Measurements from ENCODE around the gene GNA12.

Gene GNA12

GRCh38 chr7:2870471-2870931 lies 26.4 kb upstream of the GNA12 start:
- peak; percentile 85 for FAIRE-seq
- no peak for DNase-seq (ENCODE audit: insufficient read length, low spot score)
- TF ChIP-seq PAX5 (IDR thresholded peaks at IDR 0.05; ENCODE audit: insufficient read depth, low read length, severe bottlenecking) = no peak
- no peak for TF ChIP-seq SPI1 (IDR thresholded peaks at IDR 0.05; ENCODE audit: low read depth, low read length)
- TF ChIP-seq POLR2AphosphoS5 (IDR thresholded peaks at IDR 0.05; ENCODE audit: low read depth, low read length) = no peak
- TF ChIP-seq POU2F2 (IDR thresholded peaks at IDR 0.05; ENCODE audit: low read depth, low read length) = no peak
- no peak for TF ChIP-seq POLR2A (IDR thresholded peaks at IDR 0.05; ENCODE audit: low read depth, low read length)
- TF ChIP-seq TAF1 (IDR thresholded peaks at IDR 0.05; ENCODE audit: low read depth, low read length) = no peak

- FAIRE-seq = no peak
- TF ChIP-seq SPI1 (IDR thresholded peaks at IDR 0.05; ENCODE audit: low read depth, low read length) (no peak), POU2F2 (IDR thresholded peaks at IDR 0.05; ENCODE audit: low read depth, low read length) (no peak), POLR2AphosphoS5 (IDR thresholded peaks at IDR 0.05; ENCODE audit: low read depth, low read length) (no peak), POLR2A (IDR thresholded peaks at IDR 0.05; ENCODE audit: low read depth, low read length) (no peak), PAX5 (IDR thresholded peaks at IDR 0.05; ENCODE audit: insufficient read depth, low read length, severe bottlenecking) (no peak), TAF1 (IDR thresholded peaks at IDR 0.05; ENCODE audit: low read depth, low read length) (no peak)
- no peak for DNase-seq (ENCODE audit: insufficient read length, low spot score)
Measured at GRCh38 chr7:2869981-2870380, 25.9 kb upstream of the GNA12 start.

- no peak for DNase-seq (ENCODE audit: insufficient read length, low spot score)
- no peak for FAIRE-seq
- TF ChIP-seq PAX5 (IDR thresholded peaks at IDR 0.05; ENCODE audit: insufficient read depth, low read length, severe bottlenecking) = no peak
- no peak for TF ChIP-seq POU2F2 (IDR thresholded peaks at IDR 0.05; ENCODE audit: low read depth, low read length)
- TF ChIP-seq POLR2A (IDR thresholded peaks at IDR 0.05; ENCODE audit: low read depth, low read length) = no peak
- no peak for TF ChIP-seq POLR2AphosphoS5 (IDR thresholded peaks at IDR 0.05; ENCODE audit: low read depth, low read length)
- no peak for TF ChIP-seq SPI1 (IDR thresholded peaks at IDR 0.05; ENCODE audit: low read depth, low read length)
- TF ChIP-seq TAF1 (IDR thresholded peaks at IDR 0.05; ENCODE audit: low read depth, low read length) = no peak
Measured at GRCh38 chr7:2866601-2867000, 22.5 kb upstream of the GNA12 start.

- no peak for TF ChIP-seq POU2F2 (IDR thresholded peaks at IDR 0.05; ENCODE audit: low read depth, low read length)
- TF ChIP-seq TAF1 (IDR thresholded peaks at IDR 0.05; ENCODE audit: low read depth, low read length) = no peak
- no peak for TF ChIP-seq POLR2A (IDR thresholded peaks at IDR 0.05; ENCODE audit: low read depth, low read length)
- no peak for TF ChIP-seq PAX5 (IDR thresholded peaks at IDR 0.05; ENCODE audit: insufficient read depth, low read length, severe bottlenecking)
- TF ChIP-seq POLR2AphosphoS5 (IDR thresholded peaks at IDR 0.05; ENCODE audit: low read depth, low read length) = no peak
- TF ChIP-seq SPI1 (IDR thresholded peaks at IDR 0.05; ENCODE audit: low read depth, low read length) = no peak
- DNase-seq (ENCODE audit: insufficient read length, low spot score) (peak; percentile 63), FAIRE-seq (peak; percentile 94)
Measured at GRCh38 chr7:2864999-2865670, 21.0 kb upstream of the GNA12 start.

- FAIRE-seq (peak; percentile 26), DNase-seq (ENCODE audit: insufficient read length, low spot score) (no peak)
- TF ChIP-seq POU2F2 (IDR thresholded peaks at IDR 0.05; ENCODE audit: low read depth, low read length) (no peak), PAX5 (IDR thresholded peaks at IDR 0.05; ENCODE audit: insufficient read depth, low read length, severe bottlenecking) (no peak)
Measured at GRCh38 chr7:2864204-2864985, 20.3 kb upstream of the GNA12 start.

GRCh38 chr7:2863461-2864066 lies 19.5 kb upstream of the GNA12 start:
- DNase-seq (ENCODE audit: insufficient read length, low spot score) (peak; percentile 66), FAIRE-seq (peak; percentile 96)
- TF ChIP-seq SPI1 (IDR thresholded peaks at IDR 0.05; ENCODE audit: low read depth, low read length) (peak; percentile 67), POLR2A (IDR thresholded peaks at IDR 0.05; ENCODE audit: low read depth, low read length) (peak; percentile 95), POLR2AphosphoS5 (IDR thresholded peaks at IDR 0.05; ENCODE audit: low read depth, low read length) (peak; percentile 81; the same call in 1 of the 2 replicates), TAF1 (IDR thresholded peaks at IDR 0.05; ENCODE audit: low read depth, low read length) (peak; percentile 88), POU2F2 (IDR thresholded peaks at IDR 0.05; ENCODE audit: low read depth, low read length) (peak; percentile 84), PAX5 (IDR thresholded peaks at IDR 0.05; ENCODE audit: insufficient read depth, low read length, severe bottlenecking) (peak; percentile 34)

- DNase-seq (ENCODE audit: insufficient read length, low spot score) (no peak), FAIRE-seq (no peak)
- no peak for TF ChIP-seq TAF1 (IDR thresholded peaks at IDR 0.05; ENCODE audit: low read depth, low read length)
- TF ChIP-seq SPI1 (IDR thresholded peaks at IDR 0.05; ENCODE audit: low read depth, low read length) = no peak
- TF ChIP-seq POU2F2 (IDR thresholded peaks at IDR 0.05; ENCODE audit: low read depth, low read length) = no peak
- no peak for TF ChIP-seq POLR2A (IDR thresholded peaks at IDR 0.05; ENCODE audit: low read depth, low read length)
- TF ChIP-seq POLR2AphosphoS5 (IDR thresholded peaks at IDR 0.05; ENCODE audit: low read depth, low read length) = no peak
- TF ChIP-seq PAX5 (IDR thresholded peaks at IDR 0.05; ENCODE audit: insufficient read depth, low read length, severe bottlenecking) = no peak
Measured at GRCh38 chr7:2862831-2863361, 18.8 kb upstream of the GNA12 start.

GRCh38 chr7:2861509-2861908 lies 17.4 kb upstream of the GNA12 start:
- TF ChIP-seq TAF1 (IDR thresholded peaks at IDR 0.05; ENCODE audit: low read depth, low read length) = no peak
- TF ChIP-seq POLR2AphosphoS5 (IDR thresholded peaks at IDR 0.05; ENCODE audit: low read depth, low read length) = no peak
- TF ChIP-seq POLR2A (IDR thresholded peaks at IDR 0.05; ENCODE audit: low read depth, low read length) = no peak
- no peak for TF ChIP-seq PAX5 (IDR thresholded peaks at IDR 0.05; ENCODE audit: insufficient read depth, low read length, severe bottlenecking)
- TF ChIP-seq POU2F2 (IDR thresholded peaks at IDR 0.05; ENCODE audit: low read depth, low read length) = no peak
- TF ChIP-seq SPI1 (IDR thresholded peaks at IDR 0.05; ENCODE audit: low read depth, low read length) = no peak
- FAIRE-seq = no peak
- DNase-seq (ENCODE audit: insufficient read length, low spot score) = no peak

GRCh38 chr7:2860627-2861133 lies 16.6 kb upstream of the GNA12 start:
- no peak for FAIRE-seq
- TF ChIP-seq POLR2AphosphoS5 (IDR thresholded peaks at IDR 0.05; ENCODE audit: low read depth, low read length) = no peak
- no peak for TF ChIP-seq POU2F2 (IDR thresholded peaks at IDR 0.05; ENCODE audit: low read depth, low read length)
- TF ChIP-seq SPI1 (IDR thresholded peaks at IDR 0.05; ENCODE audit: low read depth, low read length) = no peak
- no peak for TF ChIP-seq PAX5 (IDR thresholded peaks at IDR 0.05; ENCODE audit: insufficient read depth, low read length, severe bottlenecking)
- TF ChIP-seq TAF1 (IDR thresholded peaks at IDR 0.05; ENCODE audit: low read depth, low read length) = no peak
- DNase-seq (ENCODE audit: insufficient read length, low spot score) = no peak

Data from GM12891 (cell line).